SU-DHL-6 (cell line): Measurements from ENCODE around the gene MRPS14.

ENCODE experiments used
- H2AFZ ChIP-seq: fragments of 200-600 bp; sonication (generic); 2 replicates; pipeline ENCODE4 v1.6.1; 2014; ENCODE audit warnings: low read depth, mild to moderate bottlenecking, moderate library complexity, mixed read lengths, antibody characterized with exemption, low read length; ENCODE audit not compliant: severe bottlenecking
- H3F3A ChIP-seq: fragments of 200-600 bp; shearing (Covaris generic); 2 replicates; pipeline ENCODE4 v1.6.0; 2016; ENCODE audit warnings: antibody characterized with exemption, mild to moderate bottlenecking; ENCODE audit not compliant: insufficient read depth
- H3K27ac ChIP-seq: fragments of 200-600 bp; sonication (generic); 2 replicates; pipeline ENCODE4 v1.5.1; 2016; ENCODE audit warnings: low read depth, mild to moderate bottlenecking, low read length, moderate library complexity, mixed read lengths
- H3K27me3 ChIP-seq: fragments of 200-600 bp; sonication (generic), shearing (Covaris generic); 2 replicates; pipeline ENCODE4 v1.6.0; 2014; ENCODE audit warnings: mild to moderate bottlenecking, low read length
- H3K36me3 ChIP-seq: fragments of 200-600 bp; sonication (generic); 2 replicates; pipeline ENCODE4 v1.6.1; 2014; ENCODE audit warnings: mild to moderate bottlenecking, low read length, mixed read lengths
- H3K4me2 ChIP-seq: fragments of 300-600, 200-600 bp; shearing (Covaris generic), sonication (generic); 2 replicates; pipeline ENCODE4 v1.6.0; 2014; ENCODE audit warnings: low read length, low read depth, mild to moderate bottlenecking; ENCODE audit not compliant: poor library complexity, severe bottlenecking
- H3K4me3 ChIP-seq: fragments of 200-600 bp; sonication (generic); 2 replicates; pipeline ENCODE4 v1.5.1; 2014; ENCODE audit warnings: antibody characterized with exemption, low read length, mild to moderate bottlenecking, mixed read lengths; ENCODE audit not compliant: insufficient read depth, poor library complexity, severe bottlenecking
- H3K79me2 ChIP-seq: fragments of 200-600 bp; sonication (generic); 2 replicates; pipeline ENCODE4 v1.6.1; 2014; ENCODE audit warnings: mild to moderate bottlenecking, low read length, moderate library complexity; ENCODE audit not compliant: insufficient read depth
- H3K9ac ChIP-seq: fragments of 200-600 bp; sonication (generic); 2 replicates; pipeline ENCODE4 v1.7.0; 2014; ENCODE audit warnings: mild to moderate bottlenecking, low read length
- H3K9me2 ChIP-seq: fragments of 200-600 bp; sonication (generic); replicated peaks from 2 replicates; pipeline ENCODE4 v1.6.1; 2014; ENCODE audit warnings: low read length; ENCODE audit not compliant: insufficient read depth
- H3K9me3 ChIP-seq: fragments of 200-600 bp; sonication (generic); 2 replicates; pipeline ENCODE4 v1.6.1; 2014; ENCODE audit warnings: low read length, mixed read lengths; ENCODE audit not compliant: insufficient read depth
- H4K20me1 ChIP-seq: fragments of 200-600 bp; sonication (generic); 2 replicates; pipeline ENCODE4 v1.6.1; 2014; ENCODE audit warnings: low read depth, mild to moderate bottlenecking, antibody characterized with exemption, low read length, moderate library complexity, mixed read lengths
- EZH2phosphoT487 ChIP-seq: fragments of 200-600 bp; sonication (generic), shearing (Covaris generic); conservative IDR thresholded peaks from 2 replicates; pipeline ENCODE4 v1.6.1; 2018; ENCODE audit warnings: mild to moderate bottlenecking, antibody characterized with exemption, low read length, moderate library complexity, mixed read lengths
- TF ChIP-seq, protein P1 (sequence below): fragments of 200-600 bp; sonication (generic); IDR thresholded peaks from one replicate; pipeline ENCODE4 v1.5.1; 2017; ENCODE audit warnings: antibody characterized with exemption, mild to moderate bottlenecking, low read length, moderate library complexity; ENCODE audit not compliant: insufficient read depth, poor library complexity, severe bottlenecking

MRPS14 gene

GRCh38 chr1:174975764-174976163 is 47.5 kb downstream of the MRPS14 start:
- Histone ChIP-seq H4K20me1 (no peaks in the 10 kb centered on the region), H3K9me2 (no peaks in the 10 kb centered on the region), H3K27ac (no peak overlapping the region), H3K27me3 (no peaks in the 10 kb centered on the region), H3K36me3 (peaks cover 30% of the 10 kb centered on the region), H3K4me2 (no peak overlapping the region), H3K79me2 (no peaks in the 10 kb centered on the region), H3F3A (no peaks in the 10 kb centered on the region), H3K4me3 (no peak overlapping the region), H3K9me3 (no peaks in the 10 kb centered on the region), H2AFZ (no peak overlapping the region), H3K9ac (no peak overlapping the region)
- TF ChIP-seq, protein P1, sequence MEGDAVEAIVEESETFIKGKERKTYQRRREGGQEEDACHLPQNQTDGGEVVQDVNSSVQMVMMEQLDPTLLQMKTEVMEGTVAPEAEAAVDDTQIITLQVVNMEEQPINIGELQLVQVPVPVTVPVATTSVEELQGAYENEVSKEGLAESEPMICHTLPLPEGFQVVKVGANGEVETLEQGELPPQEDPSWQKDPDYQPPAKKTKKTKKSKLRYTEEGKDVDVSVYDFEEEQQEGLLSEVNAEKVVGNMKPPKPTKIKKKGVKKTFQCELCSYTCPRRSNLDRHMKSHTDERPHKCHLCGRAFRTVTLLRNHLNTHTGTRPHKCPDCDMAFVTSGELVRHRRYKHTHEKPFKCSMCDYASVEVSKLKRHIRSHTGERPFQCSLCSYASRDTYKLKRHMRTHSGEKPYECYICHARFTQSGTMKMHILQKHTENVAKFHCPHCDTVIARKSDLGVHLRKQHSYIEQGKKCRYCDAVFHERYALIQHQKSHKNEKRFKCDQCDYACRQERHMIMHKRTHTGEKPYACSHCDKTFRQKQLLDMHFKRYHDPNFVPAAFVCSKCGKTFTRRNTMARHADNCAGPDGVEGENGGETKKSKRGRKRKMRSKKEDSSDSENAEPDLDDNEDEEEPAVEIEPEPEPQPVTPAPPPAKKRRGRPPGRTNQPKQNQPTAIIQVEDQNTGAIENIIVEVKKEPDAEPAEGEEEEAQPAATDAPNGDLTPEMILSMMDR: no peak
- TF ChIP-seq EZH2phosphoT487: no peak

DNA sequence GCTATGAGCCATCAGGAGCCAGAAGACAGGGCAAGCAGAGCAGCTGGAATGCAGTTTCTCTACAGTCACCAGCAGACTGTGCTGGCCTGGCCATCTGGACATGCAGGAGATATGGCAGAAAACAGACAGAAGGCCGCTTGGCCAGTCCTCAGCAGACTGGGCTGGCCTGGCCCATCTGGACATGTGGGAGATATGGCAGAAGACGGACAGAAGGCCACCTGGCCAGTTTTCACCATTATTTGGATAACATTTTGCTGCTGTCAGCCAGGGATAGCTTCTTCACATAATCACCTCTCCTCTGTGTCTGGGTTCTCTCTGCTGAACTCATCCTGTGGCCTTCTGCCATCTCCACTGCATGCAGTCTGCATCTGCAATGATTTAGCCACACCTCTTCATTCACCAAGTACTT is 48.5 kb downstream of the MRPS14 start:
- no peak overlapping the region for H3K9ac ChIP-seq
- H3K9me3 ChIP-seq: no peaks in the 10 kb centered on the region
- no peak overlapping the region for H3K4me2 ChIP-seq

GRCh38 chr1:174971902-174972301 is 51.3 kb downstream of the MRPS14 start:
- H3K27ac ChIP-seq: no peak overlapping the region
- H3F3A ChIP-seq: peaks cover 10% of the 10 kb centered on the region
- H3K4me2 ChIP-seq: no peak overlapping the region
- H2AFZ ChIP-seq: no peak overlapping the region
- H3K9me2 ChIP-seq: no peaks in the 10 kb centered on the region
- no peaks in the 10 kb centered on the region for H4K20me1 ChIP-seq
- no peaks in the 10 kb centered on the region for H3K9me3 ChIP-seq
- peaks cover 12% of the 10 kb centered on the region; the same call in 1 of the 2 replicates for H3K36me3 ChIP-seq
- H3K27me3 ChIP-seq: no peaks in the 10 kb centered on the region
- TF ChIP-seq, protein P1: no peak
- TF ChIP-seq EZH2phosphoT487: no peak
- H3K9ac ChIP-seq: no peak overlapping the region
- H3K4me3 ChIP-seq: no peak overlapping the region
- no peaks in the 10 kb centered on the region for H3K79me2 ChIP-seq

More for the DNA sequence above, 48.5 kb downstream of the MRPS14 start:
- Histone ChIP-seq H3F3A (no peaks in the 10 kb centered on the region), H3K79me2 (no peaks in the 10 kb centered on the region), H3K36me3 (peaks cover 21% of the 10 kb centered on the region; the same call in 1 of the 2 replicates), H2AFZ (no peak overlapping the region), H3K27me3 (no peaks in the 10 kb centered on the region), H3K9me2 (no peaks in the 10 kb centered on the region), H3K4me3 (no peak overlapping the region), H3K27ac (no peak overlapping the region), H4K20me1 (no peaks in the 10 kb centered on the region)
- TF ChIP-seq EZH2phosphoT487: no peak
- TF ChIP-seq, protein P1: no peak
